GM04504 (cell line): Measurements from ENCODE around the gene TMEM135.
A peak's percentile ranks its signal among the peaks of the same experiment; 100 is the strongest.

Source experiments
- DNase-seq: peaks from one replicate; pipeline ENCODE4 v3.0.0-alpha.2; 2012; ENCODE audit warnings: low read depth

TMEM135 gene

DNA sequence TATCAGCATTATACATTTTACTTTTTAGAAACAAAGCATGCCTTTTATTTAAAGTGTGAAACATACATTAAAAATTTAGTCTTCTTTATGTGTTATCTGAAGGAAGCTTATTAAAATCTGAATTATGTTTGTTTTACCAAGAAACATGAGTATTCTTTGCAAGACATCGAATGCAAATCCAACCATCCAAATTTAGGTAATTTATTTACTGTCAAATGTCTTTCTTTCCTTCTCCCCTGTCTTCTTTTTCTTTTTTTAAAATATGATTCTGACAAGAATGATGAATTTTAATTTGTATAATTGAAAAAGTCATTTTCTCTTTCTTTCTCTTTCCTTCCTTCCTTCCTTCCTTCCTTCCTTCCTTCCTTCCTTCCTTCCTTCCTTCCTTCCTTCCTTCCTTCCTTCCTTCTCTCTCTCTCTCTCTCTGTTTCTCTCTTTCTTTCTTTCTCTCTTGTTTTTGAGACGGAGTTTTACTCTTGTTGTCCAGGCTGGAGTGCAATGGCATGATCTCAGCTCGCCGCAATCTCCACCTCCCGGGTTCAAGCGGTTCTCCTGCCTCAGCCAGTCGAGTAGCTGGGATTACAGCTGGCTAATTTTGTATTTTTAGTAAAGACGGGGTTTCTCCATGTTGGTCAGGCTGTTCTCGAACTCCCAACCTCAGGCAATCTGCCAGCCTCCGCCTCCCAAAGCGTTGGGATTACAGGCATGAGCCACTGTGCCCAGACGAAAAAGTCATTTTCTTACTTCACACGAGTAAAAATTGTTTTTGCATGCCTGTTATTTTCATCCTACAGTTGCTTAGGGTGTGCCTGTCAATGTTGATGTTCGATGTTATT is 157.5 kb downstream of the TMEM135 start:
- DNase-seq: no peak

DNA sequence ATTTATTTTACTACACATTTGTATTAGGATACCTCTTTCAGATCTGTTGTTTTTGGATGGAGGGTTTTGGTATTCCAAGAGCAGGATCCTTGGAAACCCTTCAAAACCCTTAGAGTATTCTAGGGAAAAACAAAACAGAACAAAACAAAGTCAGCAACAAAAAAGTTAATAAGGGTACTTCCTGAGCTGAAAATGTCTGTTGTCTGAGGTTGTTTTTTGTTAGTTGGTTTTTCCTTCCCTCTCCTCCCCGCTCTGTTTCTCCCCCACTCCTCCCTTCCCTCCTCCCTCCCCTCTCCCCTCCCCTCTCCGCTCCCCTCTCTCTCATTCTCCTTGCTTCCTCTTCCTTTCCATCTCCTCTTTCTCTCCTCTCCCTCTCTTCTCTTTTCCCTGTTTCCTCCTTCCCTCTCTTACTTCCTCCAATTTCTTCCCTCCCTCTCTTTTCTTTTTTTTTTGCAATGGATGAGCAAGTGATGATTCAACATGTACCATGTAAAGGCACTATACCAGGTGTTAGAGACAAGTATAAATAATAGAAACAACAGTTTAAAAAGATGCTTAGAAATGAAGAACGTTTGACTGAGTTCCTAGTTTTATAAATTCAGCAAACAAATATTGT is 160.6 kb downstream of the TMEM135 start:
- DNase-seq: no peak

DNA sequence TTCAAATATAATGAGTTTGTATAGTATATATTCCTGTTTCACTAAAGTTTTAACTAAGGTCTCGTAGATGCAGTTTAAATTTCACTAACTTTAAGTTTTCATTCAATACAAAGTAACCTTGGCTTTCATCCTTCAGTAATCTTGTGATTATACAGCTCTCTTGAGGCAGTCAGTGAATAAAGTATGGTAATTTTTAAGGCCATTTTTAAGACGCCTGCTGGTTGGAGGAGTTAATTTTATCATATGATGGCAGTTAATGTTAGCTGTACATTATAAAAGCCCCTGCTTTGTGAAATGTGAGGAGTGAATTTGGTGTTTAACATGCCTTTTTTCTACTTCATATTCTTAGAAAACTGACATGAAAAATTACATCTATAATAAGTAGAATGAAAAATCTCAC is 163.6 kb downstream of the TMEM135 start:
- no peak for DNase-seq

DNA sequence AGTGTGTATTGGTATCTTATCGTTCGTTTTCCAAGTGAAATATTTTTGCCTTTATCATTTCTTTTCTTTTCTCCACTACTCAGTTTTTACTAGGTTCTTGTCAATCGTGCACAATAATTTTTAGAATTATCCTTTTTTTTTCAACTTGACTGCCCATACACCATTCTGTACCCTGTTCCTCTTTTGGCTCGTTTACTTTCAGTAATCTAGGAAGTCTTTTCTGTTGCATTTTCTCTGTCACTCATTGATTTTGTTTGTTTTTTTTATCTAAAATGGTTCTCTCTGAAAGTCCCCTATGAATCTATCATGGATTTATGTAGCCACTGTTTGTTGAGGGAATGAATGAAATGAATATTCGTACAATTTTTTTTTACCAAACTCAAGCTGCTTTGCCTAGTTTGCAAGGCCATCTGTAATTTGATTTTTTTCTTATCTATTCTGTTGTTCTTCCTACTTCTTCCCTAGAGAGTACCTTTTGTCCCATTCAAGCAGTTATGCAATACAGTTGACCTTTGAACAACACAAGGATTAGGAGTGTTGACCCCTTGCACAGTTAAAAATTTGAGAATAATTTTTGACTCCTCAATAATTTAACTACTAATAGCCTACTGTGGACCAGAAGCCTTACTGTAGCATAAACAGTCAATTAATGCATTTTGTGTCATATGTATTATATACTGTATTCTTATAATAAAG is 166.3 kb downstream of the TMEM135 start:
- DNase-seq: no peak

DNA sequence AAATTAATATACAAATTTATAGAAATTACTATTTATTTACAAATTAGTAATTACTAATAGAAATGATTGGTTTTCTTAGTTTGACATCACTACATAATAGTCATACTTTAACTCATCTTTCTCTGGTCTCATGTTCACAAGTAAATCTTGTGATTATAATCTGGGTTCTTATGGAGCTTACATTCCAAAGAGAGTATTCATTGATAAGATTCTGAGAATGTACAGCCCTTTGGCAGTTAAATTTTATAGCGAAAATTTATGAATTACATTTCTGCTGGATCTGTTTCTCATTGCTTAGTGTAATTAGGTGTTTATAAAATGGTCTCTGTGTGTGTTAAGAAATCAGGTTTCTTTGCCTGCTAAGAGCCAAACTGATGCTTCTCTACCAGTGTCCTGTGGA is 175.2 kb downstream of the TMEM135 start:
- DNase-seq: peak; percentile 2

DNA sequence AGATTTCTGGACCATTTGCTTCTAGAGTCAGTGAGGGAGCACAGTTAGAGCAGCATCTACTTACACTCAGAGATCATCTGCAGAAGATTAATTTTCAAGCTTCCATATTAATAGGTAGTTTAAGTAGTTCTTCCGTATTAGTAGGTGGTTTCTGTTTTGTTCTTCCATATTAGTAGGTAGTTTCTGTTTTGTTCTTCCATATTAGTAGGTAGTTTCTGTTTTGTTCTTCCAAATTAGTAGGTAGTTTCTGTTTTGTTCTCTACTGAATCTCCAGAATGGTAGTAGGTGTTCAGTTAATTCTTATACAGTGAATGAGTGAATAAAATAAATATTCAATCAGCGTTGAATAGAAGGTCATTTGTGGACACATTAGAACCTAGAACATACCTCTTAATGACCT is 175.7 kb downstream of the TMEM135 start:
- DNase-seq: no peak

DNA sequence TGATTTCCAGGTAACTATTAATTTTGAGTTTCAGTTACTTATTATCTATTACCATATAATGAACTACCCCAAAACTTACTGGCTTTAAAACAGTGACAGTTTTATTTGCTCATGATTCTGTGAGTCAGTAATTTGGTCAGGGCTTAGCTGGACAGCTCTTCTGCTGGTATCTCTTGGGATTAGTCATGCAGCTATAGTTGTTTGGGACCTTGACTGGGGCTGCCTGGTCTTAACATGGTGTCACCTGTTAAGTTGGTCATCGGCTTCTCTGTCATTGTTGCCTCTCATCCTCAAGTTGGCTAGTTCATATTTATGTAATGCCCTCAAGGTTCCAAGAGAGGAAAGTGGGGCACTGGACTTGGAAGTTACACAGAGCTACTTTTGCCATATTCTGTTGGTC is 177.5 kb downstream of the TMEM135 start:
- no peak for DNase-seq

DNA sequence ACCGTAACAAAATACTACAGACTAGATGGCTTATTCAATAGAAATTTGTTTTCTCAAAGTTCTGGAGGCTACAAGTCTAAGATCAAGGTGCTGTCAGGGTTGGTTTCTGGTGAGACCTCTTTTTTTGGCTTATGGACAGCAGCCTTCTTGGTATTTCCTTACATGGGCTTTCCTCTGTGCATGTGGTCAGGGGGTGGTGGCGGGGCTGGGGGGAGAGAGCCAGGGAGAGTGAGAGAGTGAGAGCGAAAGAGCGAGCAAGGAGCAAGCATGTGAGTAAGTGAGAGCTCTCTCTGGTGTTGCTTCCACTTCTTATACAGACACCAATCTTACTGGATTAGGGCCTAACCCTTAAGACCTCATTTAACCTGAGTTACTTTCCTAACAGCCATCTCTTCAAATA is 181.5 kb downstream of the TMEM135 start:
- DNase-seq: no peak

DNA sequence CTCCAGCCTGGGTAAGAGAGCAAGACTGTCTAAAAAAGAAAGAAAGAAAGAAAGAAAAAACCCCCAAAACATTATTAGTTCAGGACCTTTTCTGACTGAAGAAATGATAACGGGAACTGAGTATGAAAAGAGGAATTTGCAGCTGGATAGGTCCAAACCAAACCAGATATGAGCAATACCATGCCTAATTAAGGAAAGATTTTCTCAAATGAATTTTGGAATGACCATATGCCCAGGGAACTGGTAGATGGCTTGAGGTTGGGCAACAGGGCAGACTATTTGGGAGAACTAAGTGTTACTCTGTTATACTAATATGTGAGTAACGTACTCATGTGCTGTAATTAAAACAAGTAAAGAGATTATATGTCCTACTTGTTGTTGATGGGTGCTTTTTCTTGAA is 186.1 kb downstream of the TMEM135 start:
- DNase-seq: peak; percentile 3

DNA sequence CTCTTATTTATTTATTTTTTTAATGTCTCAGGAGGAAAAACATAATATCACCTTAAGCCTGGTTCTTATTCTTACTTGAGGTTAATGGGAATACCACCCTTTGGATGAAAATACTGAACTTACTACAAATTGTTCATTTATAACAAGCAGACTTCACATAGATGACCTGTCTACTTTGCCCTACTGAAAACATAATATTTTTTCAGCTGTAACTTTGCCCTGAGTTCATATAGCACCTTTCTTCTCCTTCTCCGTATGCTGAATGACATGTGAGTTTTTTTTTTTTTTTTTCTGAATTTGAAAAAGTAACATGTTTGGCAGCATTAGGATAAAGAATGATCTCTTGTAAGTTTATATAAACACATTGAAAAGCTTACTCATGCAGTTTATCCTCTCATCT is 186.8 kb downstream of the TMEM135 start:
- no peak for DNase-seq

DNA sequence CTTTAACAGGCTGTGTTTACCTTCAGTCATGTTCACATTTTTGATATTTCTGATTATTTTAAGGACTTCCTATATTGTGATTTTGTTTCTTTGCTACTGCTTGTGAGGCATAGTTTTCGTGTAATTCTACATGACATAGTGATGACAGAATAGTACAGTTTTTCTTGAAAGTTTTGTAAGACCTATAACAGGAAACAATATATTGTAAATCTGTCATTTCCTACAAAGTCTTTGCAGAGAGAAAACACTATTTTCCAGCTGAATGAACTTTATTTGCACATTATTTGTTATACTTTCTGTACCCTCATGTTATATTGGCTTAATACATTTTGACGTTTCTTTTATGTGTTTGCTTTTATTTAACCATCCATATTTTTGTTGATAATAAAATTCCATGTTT is 191.1 kb downstream of the TMEM135 start:
- DNase-seq: no peak

DNA sequence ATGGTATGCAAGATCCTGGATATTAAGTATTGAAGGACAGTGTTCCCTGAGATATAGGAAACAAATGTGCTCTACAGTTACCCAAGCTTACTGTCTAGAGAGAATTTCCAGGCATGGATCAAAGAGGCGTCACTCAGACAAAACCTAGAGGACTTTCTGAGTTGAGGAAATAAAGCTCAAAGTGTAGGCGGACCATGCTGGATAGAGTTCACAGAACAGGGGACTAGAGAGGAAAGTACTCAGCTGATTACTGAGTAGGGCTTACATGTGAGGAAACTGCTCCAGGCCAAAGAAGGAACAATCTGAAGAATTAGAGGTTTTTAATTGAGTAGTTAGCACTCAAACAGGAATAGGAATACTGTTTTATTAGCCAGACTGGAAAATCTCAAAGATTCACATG is 193.3 kb downstream of the TMEM135 start:
- no peak for DNase-seq

DNA sequence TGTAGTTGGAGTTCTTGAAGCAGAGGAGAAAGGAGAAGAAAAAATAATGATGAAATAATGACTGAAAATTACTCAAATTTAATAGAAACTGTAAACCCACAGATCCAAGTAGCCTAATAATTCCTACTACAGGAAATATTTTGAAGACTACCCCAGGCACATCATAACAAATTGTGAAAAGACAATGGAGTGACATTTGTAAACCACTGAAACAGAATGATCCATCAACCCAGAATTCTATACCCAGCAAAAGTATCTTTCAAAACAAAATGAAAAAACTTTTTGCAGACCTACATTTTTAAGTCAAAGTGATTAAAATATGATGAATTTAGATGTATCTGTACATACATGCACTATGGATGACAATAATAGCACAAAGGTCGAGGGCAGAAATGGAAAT is 194.6 kb downstream of the TMEM135 start:
- DNase-seq: no peak

DNA sequence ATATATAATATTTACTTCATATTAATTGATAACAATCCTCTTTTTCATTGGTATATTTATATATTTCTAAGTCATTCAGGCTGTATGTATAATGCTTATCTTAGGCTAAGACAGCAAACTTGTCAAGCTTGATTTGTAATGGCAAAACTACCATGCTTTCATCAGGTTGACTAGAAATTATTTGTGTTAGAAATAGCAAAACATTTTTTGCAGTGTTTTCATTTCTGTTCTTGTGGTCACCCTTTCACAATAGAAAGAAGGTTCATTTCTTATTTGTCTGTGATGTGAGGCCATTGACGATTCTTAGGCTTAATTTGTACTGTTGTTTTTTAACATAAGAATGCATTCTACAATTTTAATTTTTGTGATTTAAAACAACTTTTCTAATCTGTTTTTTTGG is 197.6 kb downstream of the TMEM135 start:
- no peak for DNase-seq

DNA sequence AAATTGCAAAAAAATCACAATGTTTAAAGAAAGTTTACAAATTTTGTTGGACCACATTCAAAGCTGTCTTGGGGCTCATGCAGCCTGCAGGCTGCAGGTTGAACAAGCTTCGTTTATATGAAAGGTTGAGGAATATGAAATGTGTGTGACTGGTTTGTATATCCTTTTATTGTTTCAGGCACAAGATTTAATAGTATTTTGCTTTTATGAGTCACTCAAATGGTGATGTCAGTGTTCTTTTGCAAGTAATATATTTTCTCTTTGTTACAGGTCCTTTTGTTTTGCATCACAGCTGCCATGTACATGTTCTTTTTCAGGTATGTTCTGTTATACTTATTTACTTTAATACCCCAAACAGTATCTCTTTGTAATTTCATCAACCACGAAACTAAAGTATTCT is 198.6 kb downstream of the TMEM135 start:
- DNase-seq: no peak

DNA sequence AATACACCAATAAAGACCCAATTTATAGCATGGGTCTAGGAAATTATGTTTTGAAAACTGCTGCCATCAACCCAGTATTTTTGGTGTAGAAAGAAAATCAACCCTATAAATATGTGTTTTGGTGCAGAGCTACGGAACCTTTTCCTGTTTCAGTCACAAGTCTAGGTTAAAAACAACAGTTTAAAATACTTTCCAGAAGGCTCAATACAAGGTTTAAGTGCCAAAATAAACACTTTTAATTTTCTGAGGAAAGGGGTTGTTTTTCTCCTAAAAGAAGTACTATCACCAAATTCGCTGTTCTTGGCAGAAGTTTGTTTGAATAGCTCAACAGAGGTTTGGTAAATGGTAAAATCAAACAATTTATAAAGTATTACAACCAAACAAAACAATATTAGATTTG is 201.3 kb downstream of the TMEM135 start:
- DNase-seq: no peak

DNA sequence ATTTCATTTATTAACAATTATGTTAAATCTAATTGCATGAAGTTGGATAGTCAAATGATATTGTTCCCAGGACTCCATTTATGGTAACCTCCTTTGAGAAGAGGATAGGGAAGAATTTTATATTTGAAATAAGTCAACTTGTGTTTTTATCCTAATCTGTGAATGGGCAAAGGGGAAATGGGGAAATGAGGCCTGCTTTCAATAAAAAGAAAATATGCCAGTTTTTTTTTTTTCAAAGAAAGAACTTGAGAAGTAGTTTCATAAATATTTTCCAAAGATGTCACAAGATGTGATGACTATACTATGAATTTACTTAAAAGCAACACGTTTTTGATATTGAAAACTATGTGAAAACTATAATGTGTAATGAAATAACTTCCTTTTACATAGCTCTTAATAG is 201.8 kb downstream of the TMEM135 start:
- no peak for DNase-seq

DNA sequence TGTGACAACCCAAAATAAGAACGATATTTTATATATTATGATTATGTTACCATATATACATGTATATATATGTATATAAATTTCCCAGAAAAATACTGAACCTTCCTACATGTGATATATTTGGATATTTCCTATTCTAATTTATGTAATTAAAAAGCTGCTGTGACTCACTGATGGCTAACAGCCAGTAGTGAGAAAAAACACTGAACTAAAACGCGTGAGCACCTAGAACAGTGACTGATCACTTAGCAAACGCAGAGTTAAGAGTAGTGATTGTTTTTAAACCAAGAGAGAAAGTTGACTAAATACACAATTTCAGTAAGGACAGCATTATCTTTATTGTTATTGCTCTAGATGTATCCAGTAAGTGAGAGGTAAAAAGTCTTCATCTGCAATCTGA is 213.8 kb downstream of the TMEM135 start:
- DNase-seq: no peak

DNA sequence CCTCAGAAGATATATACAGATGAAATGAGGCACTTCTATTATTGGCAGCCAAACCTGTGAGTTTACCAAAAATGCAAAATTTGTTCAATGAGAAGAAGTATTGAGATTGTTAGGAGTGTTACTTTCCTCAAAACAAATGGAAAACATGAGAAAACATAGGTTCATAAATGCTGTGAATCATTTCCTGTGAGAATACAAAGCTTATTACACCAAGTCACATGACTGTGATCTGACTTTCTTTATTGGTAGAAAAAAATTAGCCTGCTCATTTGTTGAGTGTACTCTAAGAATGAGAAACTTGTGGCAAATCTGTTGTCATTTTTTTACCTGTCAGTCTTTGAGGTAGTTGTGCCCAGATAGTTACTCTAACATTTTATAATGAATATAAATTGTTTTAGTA is 215.1 kb downstream of the TMEM135 start:
- DNase-seq: no peak

DNA sequence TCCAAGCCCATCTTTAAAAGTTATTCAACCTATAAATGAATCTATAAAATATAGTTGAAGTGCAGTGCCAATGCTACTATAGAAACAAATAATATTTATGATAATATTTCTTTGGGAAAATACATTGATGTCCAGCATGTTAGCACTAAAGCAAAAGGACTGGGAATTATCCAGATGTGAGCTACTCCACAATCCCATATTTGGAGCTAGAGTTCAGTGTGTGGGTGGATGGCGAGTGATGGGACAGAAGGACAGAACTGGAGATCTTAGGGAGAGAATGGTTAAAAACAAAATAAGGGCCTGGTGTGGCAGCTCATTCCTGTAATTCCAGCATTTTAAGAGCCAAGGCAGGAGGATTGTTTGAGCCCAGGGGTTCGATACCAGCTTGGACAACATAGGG is 216.8 kb downstream of the TMEM135 start:
- no peak for DNase-seq

DNA sequence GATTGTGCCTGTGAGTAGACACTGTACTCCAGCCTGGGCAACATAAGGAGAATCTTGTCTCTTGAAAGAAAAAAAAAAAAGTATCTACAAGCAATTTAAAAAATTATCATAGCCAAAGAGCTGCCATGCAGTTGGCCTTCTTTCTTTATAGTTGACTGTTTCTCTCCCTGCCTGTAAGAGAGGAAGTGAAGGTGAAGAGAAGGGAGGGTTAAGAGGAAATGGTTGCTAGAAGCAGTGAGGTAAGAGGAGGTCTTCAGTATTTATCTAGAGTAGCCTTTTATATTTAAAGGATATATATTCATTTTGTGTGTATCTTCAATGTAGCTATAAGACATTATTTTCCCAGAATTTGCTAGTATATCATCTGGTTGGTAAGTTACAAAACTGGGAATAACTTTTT is 217.9 kb downstream of the TMEM135 start:
- DNase-seq: no peak

DNA sequence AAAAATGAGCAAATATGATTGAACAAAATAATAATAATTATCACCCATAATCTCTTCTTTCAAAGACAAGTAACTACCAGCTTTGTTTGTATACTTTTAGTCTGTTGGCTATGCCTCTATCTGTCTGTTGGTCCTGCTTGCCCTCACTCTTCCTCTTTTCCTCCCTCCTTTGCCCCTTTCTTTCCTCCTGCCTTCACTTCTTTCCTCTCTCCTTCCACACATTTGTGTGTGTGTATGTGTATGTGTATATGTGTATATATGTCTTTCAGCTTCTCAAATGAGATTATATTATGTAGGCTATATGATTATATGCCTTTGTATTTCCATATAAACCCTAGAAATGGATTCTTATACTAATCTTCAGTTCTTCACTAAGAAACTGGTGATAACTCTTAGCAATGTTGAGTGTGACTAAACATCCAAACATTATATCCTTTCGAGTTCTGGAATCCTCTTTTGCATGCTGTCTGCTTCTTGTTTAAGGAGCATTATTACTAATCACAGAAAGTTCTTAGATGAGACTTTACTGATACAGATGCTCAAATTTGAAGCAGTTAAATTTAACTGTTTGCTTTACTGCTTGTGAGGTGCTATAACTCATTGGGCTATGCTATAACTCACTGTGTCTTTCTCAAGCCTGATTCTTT is 219.1 kb downstream of the TMEM135 start:
- no peak for DNase-seq
